HG02852 (cell line): ENCODE results near the gene CEP78.
A peak's percentile ranks its signal among the peaks of the same experiment; 100 is the strongest.
"Not testable (repeated sequence)": the region's sequence is repeated elsewhere in the genome, so short reads cannot be mapped to it uniquely, and the experiment has no call there.

ENCODE experiments used
- ATAC-seq: cut with Tn5 transposase; IDR thresholded peaks from one replicate; pipeline ENCODE4 v1.9.1; 2021; ENCODE audit warnings: mild to moderate bottlenecking, moderate library complexity; ENCODE audit not compliant: unreplicated experiment

Gene CEP78, protein sequence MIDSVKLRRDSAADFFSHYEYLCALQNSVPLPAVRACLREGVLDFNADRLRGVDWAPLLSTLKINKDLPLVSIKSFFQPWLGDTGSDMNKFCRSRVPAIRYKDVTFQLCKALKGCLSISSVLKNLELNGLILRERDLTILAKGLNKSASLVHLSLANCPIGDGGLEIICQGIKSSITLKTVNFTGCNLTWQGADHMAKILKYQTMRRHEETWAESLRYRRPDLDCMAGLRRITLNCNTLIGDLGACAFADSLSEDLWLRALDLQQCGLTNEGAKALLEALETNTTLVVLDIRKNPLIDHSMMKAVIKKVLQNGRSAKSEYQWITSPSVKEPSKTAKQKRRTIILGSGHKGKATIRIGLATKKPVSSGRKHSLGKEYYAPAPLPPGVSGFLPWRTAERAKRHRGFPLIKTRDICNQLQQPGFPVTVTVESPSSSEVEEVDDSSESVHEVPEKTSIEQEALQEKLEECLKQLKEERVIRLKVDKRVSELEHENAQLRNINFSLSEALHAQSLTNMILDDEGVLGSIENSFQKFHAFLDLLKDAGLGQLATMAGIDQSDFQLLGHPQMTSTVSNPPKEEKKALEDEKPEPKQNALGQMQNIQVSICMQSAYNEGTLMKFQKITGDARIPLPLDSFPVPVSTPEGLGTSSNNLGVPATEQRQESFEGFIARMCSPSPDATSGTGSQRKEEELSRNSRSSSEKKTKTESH

GRCh38 chr9:78235762-78236550 is at the start of gene CEP78:
Gene CEP78 (plus strand): TSS chr9:78236075. CDS start chr9:78236351, 276 bp downstream.
- peak; percentile 97 for ATAC-seq

GRCh38 chr9:78187763-78188484 is 48.0 kb upstream of the CEP78 start:
- ATAC-seq, result no peak

DNA sequence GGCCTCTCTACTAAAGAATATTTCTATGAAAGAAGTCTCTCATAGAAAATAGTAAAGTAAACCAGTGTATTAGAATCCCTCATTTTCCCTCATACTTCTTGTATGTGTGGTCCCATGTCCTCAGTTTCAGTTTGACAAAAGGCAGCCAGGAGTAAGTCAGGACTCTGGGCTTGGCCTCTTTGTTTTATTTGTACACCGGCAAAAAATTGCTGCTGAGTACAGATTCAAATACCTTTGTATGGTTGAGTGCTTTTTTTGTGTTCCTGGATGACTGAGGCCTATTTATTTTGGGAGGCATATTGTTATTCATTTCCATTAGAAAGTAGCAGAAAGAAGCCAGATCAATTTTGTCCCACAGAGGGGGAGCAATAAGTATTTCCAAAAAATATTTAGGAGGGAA is 47.3 kb upstream of the CEP78 start:
- ATAC-seq, result no peak

DNA sequence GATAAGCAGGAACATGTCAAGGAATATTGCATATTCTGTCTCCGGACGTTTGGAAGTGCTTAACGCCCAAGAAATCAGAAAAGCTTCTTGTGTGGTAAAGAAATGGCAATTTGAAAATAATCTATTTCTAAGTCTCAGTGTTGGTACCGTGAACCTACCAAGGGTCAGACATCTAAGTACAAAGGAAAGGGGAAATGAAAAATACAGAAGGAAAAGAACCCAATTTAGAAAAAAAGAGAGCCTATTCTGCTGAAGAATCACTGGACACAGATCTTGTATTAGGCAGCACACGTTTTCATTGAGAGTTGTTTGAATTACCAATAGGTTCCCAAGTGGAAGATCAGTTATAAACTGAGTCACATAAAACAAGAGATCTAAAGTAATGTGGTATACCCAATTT is 46.9 kb upstream of the CEP78 start:
- ATAC-seq, result no peak

DNA sequence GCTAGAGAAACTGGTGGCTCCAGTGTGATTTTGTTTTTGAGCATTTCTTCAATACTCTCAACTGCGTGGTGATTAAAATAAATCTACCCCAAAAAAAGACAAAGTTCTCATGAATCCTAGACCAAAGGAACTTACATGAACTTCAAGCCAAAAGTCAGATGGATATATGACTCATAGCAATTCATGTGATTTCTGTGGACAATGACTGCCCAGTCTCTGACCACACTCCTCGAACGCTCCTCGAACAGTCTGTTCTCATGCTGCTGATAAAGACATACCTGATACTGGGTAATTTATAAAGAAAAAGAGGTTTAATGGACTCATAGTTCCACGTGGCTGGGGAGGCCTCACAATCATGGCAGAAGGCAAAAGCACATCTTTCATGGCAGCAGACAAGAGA is 46.4 kb upstream of the CEP78 start:
- no peak for ATAC-seq

- no peak for ATAC-seq
Observed at GRCh38 chr9:78191931-78192330, 43.9 kb upstream of the CEP78 start.

GRCh38 chr9:78196258-78196657 is 39.6 kb upstream of the CEP78 start:
- peak; percentile 62 for ATAC-seq

- ATAC-seq, result peak; percentile 84
Observed at GRCh38 chr9:78201158-78201777, 34.6 kb upstream of the CEP78 start.

- no peak for ATAC-seq
Observed at GRCh38 chr9:78207319-78207718, 28.6 kb upstream of the CEP78 start.

GRCh38 chr9:78207901-78208300 is 28.0 kb upstream of the CEP78 start:
- ATAC-seq, result no peak

- ATAC-seq, result no peak
Observed at GRCh38 chr9:78209127-78209526, 26.7 kb upstream of the CEP78 start.

DNA sequence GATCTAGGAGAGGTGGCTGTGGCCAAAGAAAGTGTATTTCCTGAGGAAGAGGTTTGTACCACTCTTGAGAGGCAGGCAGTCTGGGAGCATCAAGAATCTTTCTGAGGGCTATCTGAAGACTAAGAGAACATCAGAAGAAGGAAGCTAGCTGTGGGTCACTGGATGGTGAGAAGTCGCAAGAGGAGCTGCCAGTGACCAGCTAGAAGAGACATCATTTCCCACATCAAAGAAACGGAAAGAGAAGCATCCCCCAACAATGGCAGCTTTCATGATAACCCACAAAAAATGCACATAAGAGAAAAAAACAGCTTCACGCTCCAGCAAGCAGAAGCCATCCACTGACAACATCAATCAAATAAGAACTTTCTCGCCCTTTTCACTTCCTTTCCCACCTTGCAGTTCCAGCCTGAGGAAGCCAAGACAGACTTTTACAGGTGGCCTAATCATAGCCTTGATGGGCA is 25.0 kb upstream of the CEP78 start:
- peak; percentile 80 for ATAC-seq

DNA sequence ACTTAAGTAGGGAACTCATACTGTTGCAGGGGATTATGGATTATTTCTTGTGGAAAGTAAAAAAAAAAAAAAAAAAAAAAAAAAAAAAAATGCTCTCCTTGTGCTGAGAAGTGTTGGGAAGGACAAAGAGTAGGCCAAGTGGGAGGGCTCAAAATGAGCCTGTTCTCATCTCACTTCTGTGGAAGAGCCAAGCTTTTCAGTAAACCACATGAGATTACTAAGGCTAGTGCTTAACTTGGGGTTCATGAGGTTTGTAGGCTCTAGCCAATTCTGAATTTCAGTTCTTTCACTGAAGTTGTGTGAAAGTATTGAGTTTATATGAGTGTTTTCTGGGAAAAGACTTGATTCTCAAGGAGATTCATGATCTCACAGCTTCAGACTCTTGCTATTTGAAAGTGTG is 23.0 kb upstream of the CEP78 start:
- ATAC-seq, result no peak

DNA sequence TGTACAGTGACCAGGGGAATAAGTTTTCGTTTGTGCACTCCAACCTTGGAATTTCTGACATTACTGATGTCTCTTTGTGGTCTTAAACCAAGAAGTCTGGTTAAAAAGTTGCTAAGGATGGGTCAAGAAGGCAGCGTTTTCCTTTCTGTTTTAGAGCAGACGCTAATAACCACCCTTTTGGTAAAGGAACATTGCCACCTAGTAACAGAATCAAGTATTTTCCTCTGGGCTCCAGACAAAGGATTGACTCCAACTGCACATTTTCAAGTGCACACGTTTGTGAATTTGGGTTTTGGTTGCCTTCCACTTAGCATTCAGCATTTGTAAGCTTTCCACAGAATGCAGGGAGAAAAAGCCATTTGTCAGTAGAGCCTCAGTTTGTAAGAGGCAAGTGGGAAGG is 22.2 kb upstream of the CEP78 start:
- no peak for ATAC-seq

- no peak for ATAC-seq
Observed at GRCh38 chr9:78214492-78214891, 21.4 kb upstream of the CEP78 start.

DNA sequence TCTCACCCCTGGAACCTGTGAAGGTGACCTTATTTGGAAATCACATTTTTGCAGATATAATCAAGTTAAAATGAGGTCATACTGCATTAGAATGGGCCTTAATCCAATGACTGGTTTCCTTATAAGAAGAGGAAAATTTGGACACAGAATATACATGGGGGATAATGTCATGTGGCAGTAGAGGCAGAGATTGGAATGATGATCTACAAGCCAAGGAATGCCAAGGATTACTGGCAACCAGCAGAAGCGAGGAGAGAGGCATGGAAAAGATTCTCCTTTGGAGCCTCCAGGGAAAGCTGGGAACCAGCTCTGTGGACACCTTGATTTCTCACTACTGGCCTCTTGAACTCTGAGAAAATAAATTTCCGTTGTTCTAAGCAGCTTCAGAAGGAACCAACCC is 20.2 kb upstream of the CEP78 start:
- ATAC-seq, result no peak

DNA sequence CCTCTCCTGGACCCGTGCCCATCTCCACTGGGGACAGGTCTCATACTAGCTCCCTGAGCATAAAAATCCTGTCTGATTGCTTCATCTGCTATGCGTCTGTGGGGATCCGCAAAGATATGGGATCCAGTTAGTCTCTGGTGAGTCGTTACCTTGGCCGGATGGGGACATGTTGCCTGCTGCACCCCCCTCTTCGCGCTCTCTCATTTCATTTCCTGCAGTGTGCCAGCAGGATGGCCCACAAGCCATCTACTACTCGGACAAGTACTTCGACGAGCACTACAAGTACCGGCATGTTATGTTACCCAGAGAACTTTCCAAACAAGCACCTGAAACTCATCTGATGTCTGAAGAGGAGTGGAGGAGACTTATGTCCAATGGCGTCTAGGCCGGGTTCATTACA is 17.0 kb upstream of the CEP78 start:
- no peak for ATAC-seq

- ATAC-seq, result no peak
Observed at GRCh38 chr9:78221425-78221824, 14.4 kb upstream of the CEP78 start.

GRCh38 chr9:78221841-78222240 is 14.0 kb upstream of the CEP78 start:
- not testable (repeated sequence) for ATAC-seq

GRCh38 chr9:78230761-78231160 is 5.1 kb upstream of the CEP78 start:
- no peak for ATAC-seq
